H1 (cell line): Measurements from ENCODE around the gene CIROP. TPM values are rescaled to one million over a fixed set of nuclear protein-coding genes. Genes with fewer than 3 reads are reported as not detected.

Source experiments
- CTCF ChIA-PET: fragments of 300-600 bp; sonication (Branson Sonifier 250); formaldehyde crosslinking; loops from one replicate; lab custom pipeline; 2021; ENCODE audit not compliant: partially characterized antibody; lab: Charles Lee
- POLR2A ChIA-PET: fragments of 300-600 bp; sonication (Branson Sonifier 250); formaldehyde crosslinking; loops from one replicate; lab custom pipeline; 2021; ENCODE audit warnings: inconsistent platforms; ENCODE audit not compliant: partially characterized antibody; lab: Charles Lee
- DNase-seq, 2 experiments: peaks; one replicate each; pipeline versions ENCODE4 v3.0.0 to v3.0.0-alpha.2; 2010 to 2022; ENCODE audit warnings: low spot score in 2 of 2, low read depth in 1 of 2, mixed read lengths in 1 of 2
- FAIRE-seq: peaks from 2 replicates; lab custom pipeline; 2011; peaks lifted over from hg19 to GRCh38; lab: Jason Lieb, UNC
- H2AFZ ChIP-seq: 2 replicates; pipeline ENCODE4 v1.8.1; 2012; ENCODE audit warnings: low read length, inconsistent platforms
- H2AK5ac ChIP-seq: 2 replicates; pipeline ENCODE4 v1.6.1; 2013; ENCODE audit warnings: low read depth, low read length
- H2BK120ac ChIP-seq: replicated peaks from 2 replicates; pipeline ENCODE3; 2013; ENCODE audit warnings: low read depth, low read length, inconsistent platforms
- H2BK12ac ChIP-seq: 2 replicates; pipeline ENCODE4 v1.6.1; 2013; ENCODE audit warnings: low read depth, low read length
- H2BK15ac ChIP-seq: 2 replicates; pipeline ENCODE4 v1.6.1; 2013; ENCODE audit warnings: low read length
- H2BK20ac ChIP-seq: 2 replicates; pipeline ENCODE4 v1.6.1; 2013; ENCODE audit warnings: low read length
- H2BK5ac ChIP-seq: 2 replicates; pipeline ENCODE4 v1.6.1; 2013; ENCODE audit warnings: low read depth, low read length
- H3K14ac ChIP-seq: 2 replicates; pipeline ENCODE4 v1.6.1; 2013; ENCODE audit warnings: inconsistent platforms; ENCODE audit not compliant: insufficient read length
- H3K18ac ChIP-seq: 2 replicates; pipeline ENCODE4 v1.6.1; 2013; ENCODE audit warnings: low read length; ENCODE audit errors: extremely low read depth
- H3K23ac ChIP-seq: 2 replicates; pipeline ENCODE4 v1.6.1; 2013; ENCODE audit warnings: inconsistent platforms; ENCODE audit not compliant: insufficient read length
- H3K23me2 ChIP-seq: 2 replicates; pipeline ENCODE4 v1.6.1; 2013; ENCODE audit warnings: low read depth, low read length
- H3K27ac ChIP-seq: 2 replicates; pipeline ENCODE4 v1.6.1; 2011; ENCODE audit warnings: low read depth, low read length, inconsistent platforms
- H3K27me3 ChIP-seq, 4 experiments: replicated peaks in 1 of 4; 1 replicate in 1 of 4; 2 replicates in 3 of 4; pipeline versions ENCODE4 v1.6.1 to v1.8.1; 2011 to 2013; ENCODE audit warnings: low read length in 3 of 4, mild to moderate bottlenecking in 3 of 4, inconsistent platforms in 2 of 4, mixed read lengths in 2 of 4, moderate library complexity in 1 of 4; ENCODE audit not compliant: control insufficient read depth in 3 of 4, insufficient read depth in 3 of 4; ENCODE audit errors: extremely low read depth in 1 of 4
- H3K36me3 ChIP-seq, 4 experiments: 2 replicates each; pipeline versions ENCODE4 v1.6.1 to v1.8.1; 2011 to 2013; ENCODE audit warnings: mild to moderate bottlenecking in 4 of 4, low read length in 3 of 4, moderate library complexity in 2 of 4, control low read depth in 1 of 4, inconsistent platforms in 1 of 4; ENCODE audit not compliant: insufficient read depth in 4 of 4, control insufficient read depth in 2 of 4
- H3K4ac ChIP-seq: replicated peaks from 2 replicates; pipeline ENCODE3; 2013; ENCODE audit warnings: low read length, low read depth, mixed read lengths, inconsistent platforms; ENCODE audit not compliant: insufficient read length
- H3K4me1 ChIP-seq, 4 experiments: replicated peaks in 1 of 4; 1 replicate in 1 of 4; 2 replicates in 3 of 4; pipeline versions ENCODE4 v1.6.1 to v1.8.1; 2011 to 2013; ENCODE audit warnings: low read length in 3 of 4, inconsistent platforms in 2 of 4, mixed read lengths in 1 of 4; ENCODE audit not compliant: insufficient read depth in 4 of 4, control insufficient read depth in 3 of 4
- H3K4me2 ChIP-seq, 2 experiments: 2 replicates each; pipeline versions ENCODE4 v1.6.1 to v1.8.1; 2011 to 2013; ENCODE audit warnings: low read depth in 2 of 2, low read length in 2 of 2, control low read depth in 1 of 2, inconsistent platforms in 1 of 2, mild to moderate bottlenecking in 1 of 2; ENCODE audit not compliant: insufficient read depth in 1 of 2
- H3K4me3 ChIP-seq, 4 experiments: fragments of 200-600, 300-600 bp in 1 of 4; sonication (generic), shearing (Covaris generic), sonication (Bioruptor Twin) in 1 of 4; 2 replicates each; pipeline versions ENCODE4 v1.5.1 to v1.8.1; 2011 to 2016; ENCODE audit warnings: low read length in 4 of 4, low read depth in 3 of 4, control low read depth in 2 of 4, inconsistent platforms in 2 of 4, mild to moderate bottlenecking in 2 of 4, mixed read lengths in 1 of 4, moderate library complexity in 1 of 4; ENCODE audit not compliant: insufficient read depth in 2 of 4; ENCODE audit errors: extremely low read depth in 1 of 4
- H3K56ac ChIP-seq: replicated peaks from 2 replicates; pipeline ENCODE3; 2013; ENCODE audit warnings: low read depth, mild to moderate bottlenecking, mixed read lengths, low read length, inconsistent platforms; ENCODE audit not compliant: insufficient read length
- H3K79me1 ChIP-seq: 2 replicates; pipeline ENCODE4 v1.6.1; 2013; ENCODE audit warnings: low read depth, low read length, control low read depth
- H3K79me2 ChIP-seq, 2 experiments: 2 replicates each; pipeline versions ENCODE4 v1.6.1 to v1.8.1; 2012 to 2013; ENCODE audit warnings: low read length in 2 of 2, mild to moderate bottlenecking in 2 of 2, inconsistent platforms in 1 of 2; ENCODE audit not compliant: insufficient read depth in 2 of 2, control insufficient read depth in 1 of 2
- H3K9ac ChIP-seq, 4 experiments: replicated peaks in 1 of 4; 1 replicate in 1 of 4; 2 replicates in 3 of 4; pipeline versions ENCODE4 v1.6.1 to v1.8.1; 2011 to 2013; ENCODE audit warnings: low read depth in 3 of 4, low read length in 3 of 4, control low read depth in 2 of 4, mild to moderate bottlenecking in 2 of 4, moderate library complexity in 2 of 4, inconsistent platforms in 1 of 4; ENCODE audit errors: extremely low read depth in 1 of 4
- H3K9me3 ChIP-seq, 2 experiments: 2 replicates each; pipeline versions ENCODE4 v1.6.1 to v1.8.1; 2012 to 2013; ENCODE audit warnings: mild to moderate bottlenecking in 2 of 2, moderate library complexity in 2 of 2, control low read depth in 1 of 2, inconsistent platforms in 1 of 2, low read depth in 1 of 2, low read length in 1 of 2, mixed read lengths in 1 of 2; ENCODE audit not compliant: insufficient read depth in 2 of 2
- H4K20me1 ChIP-seq, 2 experiments: replicated peaks in 1 of 2; 2 replicates each; pipeline versions ENCODE3 to v1.8.1; 2011 to 2013; ENCODE audit warnings: inconsistent platforms in 2 of 2, low read length in 2 of 2, mild to moderate bottlenecking in 1 of 2; ENCODE audit not compliant: insufficient read depth in 2 of 2, control insufficient read depth in 1 of 2
- H4K5ac ChIP-seq: 2 replicates; pipeline ENCODE4 v1.6.1; 2013; ENCODE audit warnings: low read length, low read depth, mixed read lengths, inconsistent platforms; ENCODE audit not compliant: insufficient read length
- H4K8ac ChIP-seq: 2 replicates; pipeline ENCODE4 v1.8.0; 2013; ENCODE audit warnings: mild to moderate bottlenecking, moderate library complexity, low read length, inconsistent platforms; ENCODE audit not compliant: insufficient read depth; ENCODE audit errors: extremely low read depth
- H4K91ac ChIP-seq: replicated peaks from 2 replicates; pipeline ENCODE3; 2013; ENCODE audit warnings: low read length, mixed read lengths, inconsistent platforms; ENCODE audit not compliant: insufficient read length
- MAFK ChIP-seq: IDR thresholded peaks from 2 replicates; pipeline ENCODE4 v1.6.1; 2012; ENCODE audit warnings: low read depth, mild to moderate bottlenecking, improper control_type of control experiment, low read length
- POLR2AphosphoS5 ChIP-seq: IDR thresholded peaks from 2 replicates; pipeline ENCODE4 v1.6.1; 2011; ENCODE audit warnings: low read depth, low read length
- SP2 ChIP-seq: IDR thresholded peaks from 2 replicates; pipeline ENCODE4 v1.6.1; 2012; ENCODE audit warnings: mild to moderate bottlenecking, low read length, inconsistent platforms
- TAF1 ChIP-seq: IDR thresholded peaks from 2 replicates; pipeline ENCODE4 v1.6.1; 2011; ENCODE audit warnings: mild to moderate bottlenecking, low read depth, low read length
- WGBS, 2 experiments: shearing (Covaris generic) in 1 of 2; methylation state at CpG; one replicate each; pipeline versions ENCODE4 v1.1.6 to v1.1.7; 2013 to 2015; ENCODE audit warnings: low lambda C conversion rate in 2 of 2, mixed read lengths in 2 of 2, inconsistent platforms in 1 of 2, low coverage in 1 of 2, missing lambda C conversion rate in 1 of 2; ENCODE audit not compliant: insufficient replicate concordance in 2 of 2, insufficient coverage in 1 of 2, insufficient read length in 1 of 2; ENCODE audit errors: extremely low coverage in 1 of 2, missing lambda C conversion rate in 1 of 2; 5-methylcytosine and 5-hydroxymethylcytosine counted together
- polyA plus RNA-seq, 7 experiments: library from polyadenylated mRNA; depleted of rRNA in 3 of 7; stranded (reverse) in 5 of 7; unstranded in 2 of 7; fragments of >200 nt in 5 of 7; fragments of 200-250 nt in 2 of 7; gene quantifications; 1 replicate in 5 of 7; 2 replicates in 1 of 7; 4 replicates in 1 of 7; pipeline versions ENCODE4 v1.2.1 to v1.2.3, GENCODE V29; 2011 to 2013; ENCODE audit warnings: missing spikeins in 2 of 7, mixed read lengths in 2 of 7
- total RNA-seq: library from RNA; stranded (reverse); fragmentation: NEBNext Ultra II Directional; extraction: Animal tissue kit (Norgen Biotek cat#: 25700); gene quantifications from 2 replicates; pipeline ENCODE4 v1.2.1, GENCODE V29; 2021

Gene CIROP
- total and polyA plus RNA-seq, 2 of the 8 experiments (the other 6 are each of a cell fraction or from before 2014, with no cell fraction given), result 0.06 TPM; not detected in 1

DNA sequence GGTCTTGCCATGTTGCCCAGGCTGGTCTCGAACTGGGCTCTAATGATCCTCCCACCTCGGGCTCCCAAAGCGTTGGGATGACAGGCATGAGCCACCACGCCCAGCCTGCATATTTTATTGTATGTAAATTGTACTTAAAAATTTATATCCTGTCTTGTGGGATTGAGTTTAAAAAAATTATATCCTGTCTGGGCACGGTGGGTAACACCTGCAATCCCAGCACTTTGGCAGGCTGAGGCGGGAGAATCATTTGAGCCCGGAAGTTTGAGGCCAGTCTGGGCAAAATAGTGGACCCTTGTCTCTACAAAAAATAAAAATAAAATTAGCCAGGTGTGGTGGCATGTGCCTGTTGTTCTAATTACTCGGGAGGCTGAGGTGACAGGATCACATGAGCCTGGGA is 28.2 kb upstream of the CIROP start:
- ChIA-PET CTCF (interaction anchor here (1.4 to 1.9 kb wide), 2 partner anchors 12 to 56 kb away, joined by 3 to 7 read pairs; no protein-coding TSS in a partner anchor), POLR2A (no interaction called here)

More for the DNA sequence above, 28.2 kb upstream of the CIROP start:
- Histone ChIP-seq H3K79me1 (no peaks in the 10 kb centered on the region), H3K18ac (no peak overlapping the region), H3K4me3 (no peak overlapping the region), H3K56ac (no peak overlapping the region), H3K36me3 (peaks cover 9 to 42% (median 28%) of the 10 kb centered on the region in 4 experiments), H2BK20ac (no peak overlapping the region), H3K23ac (no peak overlapping the region), H2AK5ac (no peak overlapping the region), H3K9ac (no peak overlapping the region), H4K91ac (no peak overlapping the region), H2BK120ac (no peak overlapping the region), H3K27me3 (no peaks in the 10 kb centered on the region), H3K4ac (no peak overlapping the region), H2AFZ (no peak overlapping the region), H3K4me2 (no peak overlapping the region), H3K9me3 (no peaks in the 10 kb centered on the region), H3K14ac (no peak overlapping the region), H4K20me1 (peaks cover 2 to 4% of the 10 kb centered on the region in 2 experiments), H3K4me1 (no peaks in the 10 kb centered on the region), H2BK12ac (no peak overlapping the region), H4K8ac (no peak overlapping the region), H3K23me2 (no peaks in the 10 kb centered on the region), H2BK15ac (no peak overlapping the region), H4K5ac (no peak overlapping the region), H2BK5ac (no peak overlapping the region), H3K27ac (no peak overlapping the region), H3K79me2 (no peaks in the 10 kb centered on the region)
- no peak for DNase-seq
- WGBS, 2 experiments, result 96% methylated on average over 8 of the region's 8 CpGs; no CpG with 5 or more reads in 1 of the 2 experiments
- no peak for TF ChIP-seq MAFK
- TF ChIP-seq SP2, result no peak
- TF ChIP-seq POLR2AphosphoS5, result no peak
- no peak for TF ChIP-seq TAF1
- TF ChIP-seq, all 59 proteins: peak for 0
- FAIRE-seq, result no peak
